ENCODE measurements around the gene SENP1. TPM values are rescaled to one million over a fixed set of nuclear protein-coding genes. Genes with fewer than 3 reads are reported as not detected.

The SENP1 gene
- polyA plus RNA-seq, 2 of the 4 experiments (the other 2 are of a cell fraction): 13.9 to 49.3 TPM

DNA sequence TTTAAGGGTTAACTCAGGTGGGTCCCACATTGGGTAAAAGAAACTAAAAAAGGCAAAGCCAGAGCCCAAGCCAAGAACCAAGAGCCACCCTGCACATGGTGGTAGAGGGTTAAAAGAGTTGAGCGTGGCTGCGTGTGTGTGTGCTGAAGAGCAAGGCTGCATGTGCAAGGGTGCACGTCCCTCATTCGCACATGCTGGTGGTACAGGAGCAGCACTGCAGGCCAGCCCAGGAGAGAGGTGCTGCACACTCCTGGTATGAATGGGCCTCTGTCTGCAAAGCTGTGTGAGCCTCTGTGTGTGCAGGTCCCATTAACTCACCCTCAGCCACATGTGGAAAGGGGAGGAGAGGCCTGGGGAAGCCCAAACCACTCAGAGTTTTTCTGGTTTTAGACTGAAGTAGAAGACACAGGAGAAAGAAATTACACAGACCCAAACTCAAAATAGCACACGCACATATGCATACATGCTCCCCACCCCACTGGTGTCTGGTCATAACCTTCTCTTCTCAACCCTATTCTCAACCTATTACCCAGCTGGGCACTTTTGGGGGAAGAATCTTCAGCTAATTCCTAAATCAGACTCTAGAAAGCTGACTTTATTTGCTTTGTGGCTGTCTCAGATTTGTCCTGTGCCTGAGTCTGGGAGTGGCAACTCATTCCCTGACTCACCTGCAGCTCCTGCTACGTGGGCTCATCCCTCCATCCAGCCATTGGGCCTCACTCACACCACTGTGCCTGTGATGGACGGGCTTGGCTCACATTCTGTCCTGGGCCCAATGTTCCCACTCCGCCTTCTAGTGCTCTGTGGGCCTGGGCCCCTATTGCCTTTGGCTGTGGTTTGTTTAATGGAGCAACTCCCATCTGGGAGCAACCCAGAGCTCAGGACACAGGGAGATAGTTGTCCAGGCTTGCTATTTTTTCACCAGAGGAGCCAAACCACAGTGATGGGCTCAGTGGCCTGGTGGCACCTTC is 70.8 kb downstream of the SENP1 start:
- no peak overlapping the region for H3K4me2 ChIP-seq
- H3K9me3 ChIP-seq: no peaks in the 10 kb centered on the region
- DNase-seq (ENCODE audit: low read depth in 1 of 2, low spot score in 1 of 2) (no peak), FAIRE-seq (no peak), ATAC-seq (no peak)
- no peak for TF ChIP-seq EHMT2 (IDR thresholded peaks at IDR 0.05; ENCODE audit: low read depth)
- TF ChIP-seq RCOR1 (IDR thresholded peaks at IDR 0.05; ENCODE audit: low read depth, low read length): no peak
- TF ChIP-seq, protein P1, sequence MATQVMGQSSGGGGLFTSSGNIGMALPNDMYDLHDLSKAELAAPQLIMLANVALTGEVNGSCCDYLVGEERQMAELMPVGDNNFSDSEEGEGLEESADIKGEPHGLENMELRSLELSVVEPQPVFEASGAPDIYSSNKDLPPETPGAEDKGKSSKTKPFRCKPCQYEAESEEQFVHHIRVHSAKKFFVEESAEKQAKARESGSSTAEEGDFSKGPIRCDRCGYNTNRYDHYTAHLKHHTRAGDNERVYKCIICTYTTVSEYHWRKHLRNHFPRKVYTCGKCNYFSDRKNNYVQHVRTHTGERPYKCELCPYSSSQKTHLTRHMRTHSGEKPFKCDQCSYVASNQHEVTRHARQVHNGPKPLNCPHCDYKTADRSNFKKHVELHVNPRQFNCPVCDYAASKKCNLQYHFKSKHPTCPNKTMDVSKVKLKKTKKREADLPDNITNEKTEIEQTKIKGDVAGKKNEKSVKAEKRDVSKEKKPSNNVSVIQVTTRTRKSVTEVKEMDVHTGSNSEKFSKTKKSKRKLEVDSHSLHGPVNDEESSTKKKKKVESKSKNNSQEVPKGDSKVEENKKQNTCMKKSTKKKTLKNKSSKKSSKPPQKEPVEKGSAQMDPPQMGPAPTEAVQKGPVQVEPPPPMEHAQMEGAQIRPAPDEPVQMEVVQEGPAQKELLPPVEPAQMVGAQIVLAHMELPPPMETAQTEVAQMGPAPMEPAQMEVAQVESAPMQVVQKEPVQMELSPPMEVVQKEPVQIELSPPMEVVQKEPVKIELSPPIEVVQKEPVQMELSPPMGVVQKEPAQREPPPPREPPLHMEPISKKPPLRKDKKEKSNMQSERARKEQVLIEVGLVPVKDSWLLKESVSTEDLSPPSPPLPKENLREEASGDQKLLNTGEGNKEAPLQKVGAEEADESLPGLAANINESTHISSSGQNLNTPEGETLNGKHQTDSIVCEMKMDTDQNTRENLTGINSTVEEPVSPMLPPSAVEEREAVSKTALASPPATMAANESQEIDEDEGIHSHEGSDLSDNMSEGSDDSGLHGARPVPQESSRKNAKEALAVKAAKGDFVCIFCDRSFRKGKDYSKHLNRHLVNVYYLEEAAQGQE (IDR thresholded peaks at IDR 0.05): no peak
- TF ChIP-seq, protein P2, sequence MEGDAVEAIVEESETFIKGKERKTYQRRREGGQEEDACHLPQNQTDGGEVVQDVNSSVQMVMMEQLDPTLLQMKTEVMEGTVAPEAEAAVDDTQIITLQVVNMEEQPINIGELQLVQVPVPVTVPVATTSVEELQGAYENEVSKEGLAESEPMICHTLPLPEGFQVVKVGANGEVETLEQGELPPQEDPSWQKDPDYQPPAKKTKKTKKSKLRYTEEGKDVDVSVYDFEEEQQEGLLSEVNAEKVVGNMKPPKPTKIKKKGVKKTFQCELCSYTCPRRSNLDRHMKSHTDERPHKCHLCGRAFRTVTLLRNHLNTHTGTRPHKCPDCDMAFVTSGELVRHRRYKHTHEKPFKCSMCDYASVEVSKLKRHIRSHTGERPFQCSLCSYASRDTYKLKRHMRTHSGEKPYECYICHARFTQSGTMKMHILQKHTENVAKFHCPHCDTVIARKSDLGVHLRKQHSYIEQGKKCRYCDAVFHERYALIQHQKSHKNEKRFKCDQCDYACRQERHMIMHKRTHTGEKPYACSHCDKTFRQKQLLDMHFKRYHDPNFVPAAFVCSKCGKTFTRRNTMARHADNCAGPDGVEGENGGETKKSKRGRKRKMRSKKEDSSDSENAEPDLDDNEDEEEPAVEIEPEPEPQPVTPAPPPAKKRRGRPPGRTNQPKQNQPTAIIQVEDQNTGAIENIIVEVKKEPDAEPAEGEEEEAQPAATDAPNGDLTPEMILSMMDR (IDR thresholded peaks at IDR 0.05): no peak
- TF ChIP-seq GATA3 (IDR thresholded peaks at IDR 0.05; ENCODE audit: borderline replicate concordance): no peak
- TF ChIP-seq EP300 (IDR thresholded peaks at IDR 0.05): no peak
- no peak for TF ChIP-seq MYC (IDR thresholded peaks at IDR 0.05; ENCODE audit: borderline replicate concordance, low read length)
- TF ChIP-seq FOXS1 (CRISPR knock-in tag; IDR thresholded peaks at IDR 0.05): no peak
- POLR2A ChIA-PET: no interaction called here
- no peaks in the 10 kb centered on the region for H3K4me1 ChIP-seq
- no peak overlapping the region for H3K27ac ChIP-seq
- WGBS (ENCODE audit: missing lambda C conversion rate): 81% methylated on average over 8 of the region's 8 CpGs
- CTCF ChIA-PET: interaction anchor here (1.3 to 1.5 kb wide), 2 partner anchors 12 to 27 kb away, joined by 4 to 6 read pairs; no protein-coding TSS in a partner anchor
- no peak overlapping the region for H3K4me3 ChIP-seq

DNA sequence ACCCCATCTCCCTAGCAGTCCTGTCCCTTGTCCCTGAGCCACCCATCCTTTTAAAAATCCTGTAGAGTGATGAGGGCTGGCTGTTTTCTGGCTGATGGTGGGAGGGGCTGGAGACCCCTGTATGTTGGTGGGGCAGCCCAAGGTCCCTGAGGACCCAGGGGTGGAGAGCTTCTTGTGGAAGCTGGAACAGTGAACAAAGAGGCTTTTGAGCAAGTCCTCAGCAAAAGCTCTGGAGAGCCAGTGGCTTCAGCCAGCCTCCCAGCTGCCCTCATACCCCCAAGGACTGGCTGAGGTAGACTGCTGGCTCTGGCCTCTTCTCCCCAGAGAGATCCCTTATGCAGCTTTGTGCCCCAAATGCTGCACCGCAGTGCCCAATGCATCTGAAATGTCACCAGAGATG is 72.4 kb downstream of the SENP1 start:
- CTCF ChIA-PET: interaction anchor here (0.5 to 2.2 kb wide), 4 partner anchors 10 to 289 kb away, joined by 3 to 7 read pairs (median 4); no protein-coding TSS in a partner anchor
- no peak for DNase-seq (ENCODE audit: low read depth in 1 of 2, low spot score in 1 of 2)
- no peaks in the 10 kb centered on the region for H3K4me1 ChIP-seq
- POLR2A ChIA-PET: no interaction called here
- no peak for ATAC-seq
- WGBS (ENCODE audit: missing lambda C conversion rate): 86% methylated on average over 1 of the region's 1 CpG
- no peak for FAIRE-seq
- H3K4me3 ChIP-seq: no peak overlapping the region
- no peak for TF ChIP-seq MYC (IDR thresholded peaks at IDR 0.05; ENCODE audit: borderline replicate concordance, low read length)
- TF ChIP-seq KDM1A (IDR thresholded peaks at IDR 0.05; ENCODE audit: low read depth): no peak
- no peak for TF ChIP-seq TFCP2L1 (CRISPR knock-in tag; IDR thresholded peaks at IDR 0.05)
- TF ChIP-seq POLR2A (IDR thresholded peaks at IDR 0.05; ENCODE audit: low read length): no peak
- TF ChIP-seq EHMT2 (IDR thresholded peaks at IDR 0.05; ENCODE audit: low read depth): no peak
- no peak for TF ChIP-seq NPAS2 (CRISPR knock-in tag; IDR thresholded peaks at IDR 0.05; ENCODE audit: borderline replicate concordance)
- no peak for TF ChIP-seq GATA3 (IDR thresholded peaks at IDR 0.05; ENCODE audit: borderline replicate concordance)
- H3K27ac ChIP-seq: no peak overlapping the region
- no peak overlapping the region for H3K4me2 ChIP-seq
- H3K9me3 ChIP-seq: no peaks in the 10 kb centered on the region

DNA sequence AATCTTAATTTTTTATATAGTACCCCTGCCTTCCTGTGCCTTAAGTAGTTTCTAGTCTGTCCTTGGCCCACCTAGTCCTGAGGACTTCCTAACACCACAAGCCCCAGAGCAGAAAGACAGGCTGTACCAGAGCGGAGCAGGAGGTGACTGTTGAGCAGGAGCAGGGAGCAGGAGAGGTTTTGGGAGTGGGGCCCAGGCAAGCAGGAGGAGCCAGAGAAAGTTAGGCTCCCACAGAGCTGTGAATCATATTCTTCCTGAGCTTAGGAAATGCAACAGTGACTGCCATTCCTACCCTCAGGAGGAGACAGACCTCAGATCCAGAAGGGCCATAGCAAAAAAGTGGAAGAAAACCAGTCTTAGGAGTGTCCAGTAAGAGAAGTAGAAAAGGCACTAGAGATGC is 73.3 kb downstream of the SENP1 start:
- DNase-seq (ENCODE audit: low read depth in 1 of 2, low spot score in 1 of 2) (no peak), FAIRE-seq (no peak), ATAC-seq (no peak)
- WGBS (ENCODE audit: missing lambda C conversion rate): 74% methylated on average over 1 of the region's 1 CpG
- Histone ChIP-seq H3K4me2 (no peak overlapping the region), H3K9me3 (no peaks in the 10 kb centered on the region), H3K4me1 (no peaks in the 10 kb centered on the region), H3K27ac (no peak overlapping the region), H3K4me3 (no peak overlapping the region)
- CTCF ChIA-PET: interaction anchor here (1.1 to 2.2 kb wide), 2 partner anchors 11 to 133 kb away, joined by 3 to 7 read pairs; no protein-coding TSS in a partner anchor
- POLR2A ChIA-PET: no interaction called here
- TF ChIP-seq NPAS2 (CRISPR knock-in tag; IDR thresholded peaks at IDR 0.05; ENCODE audit: borderline replicate concordance) (no peak), MAFK (IDR thresholded peaks at IDR 0.05; ENCODE audit: partially characterized antibody) (no peak), TP53 (CRISPR knock-in tag; IDR thresholded peaks at IDR 0.05) (no peak), FOXS1 (CRISPR knock-in tag; IDR thresholded peaks at IDR 0.05) (no peak), ZNF302 (CRISPR knock-in tag; IDR thresholded peaks at IDR 0.05) (no peak), RARB (CRISPR knock-in tag; IDR thresholded peaks at IDR 0.05) (no peak), NFE2L2 (conservative IDR thresholded peaks at IDR 0.05; ENCODE audit: low read length) (no peak), MYC (IDR thresholded peaks at IDR 0.05; ENCODE audit: borderline replicate concordance, low read length) (no peak), FOSB (CRISPR knock-in tag; IDR thresholded peaks at IDR 0.05) (no peak), EP300 (IDR thresholded peaks at IDR 0.05) (no peak), ZFP36 (IDR thresholded peaks at IDR 0.05; ENCODE audit: borderline replicate concordance, partially characterized antibody) (no peak), EHF (CRISPR knock-in tag; IDR thresholded peaks at IDR 0.05) (no peak), RNF2 (IDR thresholded peaks at IDR 0.05; ENCODE audit: borderline replicate concordance, low read depth) (no peak), MAZ (IDR thresholded peaks at IDR 0.05; ENCODE audit: borderline replicate concordance, low read depth, low read length) (no peak)
- TF ChIP-seq, protein P1 (IDR thresholded peaks at IDR 0.05): no peak

Data from A549 (cell line).